Prostate gland (tissue), 2 donors: ENCODE results near the gene OR12D2.

ENCODE experiments used
- POLR2A ChIP-seq: fragments of 450-650 bp; IDR thresholded peaks from one replicate; pipeline ENCODE4 v1.6.1; 2016; ENCODE audit warnings: antibody characterized with exemption, mild to moderate bottlenecking
- POLR2AphosphoS5 ChIP-seq: sonication (generic); formaldehyde crosslinking; IDR thresholded peaks from one replicate; pipeline ENCODE4 v1.6.1; 2017; ENCODE audit warnings: antibody characterized with exemption
- TF ChIP-seq, protein P1 (sequence below), 4 experiments: fragments of 200-600 bp in 2 of 4; fragments of 450-650 bp in 2 of 4; sonication (generic) in 2 of 4; IDR thresholded peaks; 1 replicate in 3 of 4; 2 replicates in 1 of 4; pipeline ENCODE4 v1.5.1; 2016 to 2019; ENCODE audit warnings: antibody characterized with exemption in 4 of 4, mild to moderate bottlenecking in 2 of 4, moderate library complexity in 2 of 4

DNA sequence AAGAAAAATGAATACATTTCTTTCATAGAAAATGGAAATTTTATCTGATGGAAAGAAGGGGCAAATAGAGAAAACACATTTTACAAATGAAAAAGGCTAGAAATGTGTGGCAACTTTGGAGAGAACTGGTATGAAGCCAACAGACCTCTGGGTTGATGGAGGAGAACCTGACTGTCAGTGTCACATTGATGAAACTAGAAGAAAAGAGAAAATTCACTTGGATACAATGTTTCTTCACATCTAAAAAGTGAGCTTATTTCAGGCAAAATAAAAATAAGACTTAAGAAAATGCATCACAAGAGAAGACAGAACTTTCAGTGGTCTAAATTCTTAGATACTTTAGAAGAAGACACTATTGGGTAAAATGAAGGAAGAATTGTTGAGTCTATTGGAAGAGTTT lies at the start of gene OR12D2:
- TF ChIP-seq, protein P1, sequence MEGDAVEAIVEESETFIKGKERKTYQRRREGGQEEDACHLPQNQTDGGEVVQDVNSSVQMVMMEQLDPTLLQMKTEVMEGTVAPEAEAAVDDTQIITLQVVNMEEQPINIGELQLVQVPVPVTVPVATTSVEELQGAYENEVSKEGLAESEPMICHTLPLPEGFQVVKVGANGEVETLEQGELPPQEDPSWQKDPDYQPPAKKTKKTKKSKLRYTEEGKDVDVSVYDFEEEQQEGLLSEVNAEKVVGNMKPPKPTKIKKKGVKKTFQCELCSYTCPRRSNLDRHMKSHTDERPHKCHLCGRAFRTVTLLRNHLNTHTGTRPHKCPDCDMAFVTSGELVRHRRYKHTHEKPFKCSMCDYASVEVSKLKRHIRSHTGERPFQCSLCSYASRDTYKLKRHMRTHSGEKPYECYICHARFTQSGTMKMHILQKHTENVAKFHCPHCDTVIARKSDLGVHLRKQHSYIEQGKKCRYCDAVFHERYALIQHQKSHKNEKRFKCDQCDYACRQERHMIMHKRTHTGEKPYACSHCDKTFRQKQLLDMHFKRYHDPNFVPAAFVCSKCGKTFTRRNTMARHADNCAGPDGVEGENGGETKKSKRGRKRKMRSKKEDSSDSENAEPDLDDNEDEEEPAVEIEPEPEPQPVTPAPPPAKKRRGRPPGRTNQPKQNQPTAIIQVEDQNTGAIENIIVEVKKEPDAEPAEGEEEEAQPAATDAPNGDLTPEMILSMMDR (IDR thresholded peaks at IDR 0.05), result no peak
- TF ChIP-seq POLR2A (no peak), POLR2AphosphoS5 (no peak)
